IPS DF 4.7 (cell line): Measurements from ENCODE around the gene LTBP4.
A peak's percentile ranks its signal among the peaks of the same experiment; 100 is the strongest.

Source experiments
- DNase-seq: peaks from one replicate; pipeline ENCODE4 v3.0.0-alpha.2; 2013; ENCODE audit warnings: low spot score; ENCODE audit errors: extremely low read depth

The LTBP4 gene

DNA sequence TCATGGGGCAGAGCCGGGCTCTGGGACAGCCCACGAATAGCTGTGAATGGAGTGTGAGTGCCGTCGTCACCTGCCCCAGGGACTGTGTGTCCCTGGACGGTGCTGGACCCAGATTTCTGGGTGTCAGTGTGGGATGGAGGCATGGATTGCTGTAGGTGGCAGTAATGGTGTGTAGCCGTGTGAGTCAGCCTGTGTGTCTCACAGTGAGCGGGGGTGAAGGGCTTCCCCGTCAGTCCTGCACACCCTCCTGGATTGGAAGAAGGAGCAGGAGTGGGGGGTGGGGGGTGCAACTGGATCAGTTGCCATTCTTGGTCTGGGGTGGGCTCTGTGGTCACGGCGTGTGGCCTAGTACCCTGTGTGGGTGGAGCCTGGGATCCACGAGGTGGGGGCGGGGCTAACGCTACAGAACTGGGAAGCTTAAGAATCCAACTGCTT is 6.5 kb upstream of the LTBP4 start:
- DNase-seq: no peak

- no peak for DNase-seq
Measured at GRCh38 chr19:40596608-40597328, 4.4 kb upstream of the LTBP4 start.

GRCh38 chr19:40597329-40597838 is 3.8 kb upstream of the LTBP4 start:
- DNase-seq: no peak

GRCh38 chr19:40598121-40598917 is 2.9 kb upstream of the LTBP4 start:
- no peak for DNase-seq

- no peak for DNase-seq
Measured at GRCh38 chr19:40598918-40599307, 2.3 kb upstream of the LTBP4 start.

DNA sequence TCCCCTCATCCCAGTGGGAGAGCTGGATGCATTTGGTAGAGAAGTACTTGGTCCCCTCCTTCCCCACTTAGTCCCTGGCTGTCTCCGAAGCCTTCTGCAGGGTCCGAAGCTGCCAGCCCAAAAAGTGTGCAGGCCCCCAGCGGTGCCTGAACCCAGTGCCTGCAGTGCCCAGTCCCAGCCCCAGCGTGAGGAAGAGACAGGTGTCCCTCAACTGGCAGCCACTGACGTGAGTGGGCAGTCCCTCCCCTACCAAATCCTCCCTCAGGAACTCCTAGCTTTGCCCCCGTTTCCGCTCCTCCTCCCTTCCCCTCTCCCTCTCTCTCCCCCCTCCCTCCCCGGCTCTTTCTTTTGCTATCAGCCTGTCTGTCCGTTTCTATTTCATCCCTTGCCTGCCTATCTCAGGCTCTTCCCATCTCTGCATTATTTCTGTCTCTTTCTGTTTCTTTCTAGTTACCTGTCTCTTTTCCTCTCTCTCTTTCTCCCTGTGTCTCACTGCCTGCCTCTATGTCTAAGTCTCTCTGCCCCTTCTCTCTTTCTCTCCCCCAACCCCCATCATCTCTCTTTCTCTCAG is 1.8 kb upstream of the LTBP4 start:
- DNase-seq: no peak

GRCh38 chr19:40599902-40600569 is 1.1 kb upstream of the LTBP4 start:
- DNase-seq: no peak

- no peak for DNase-seq
Measured at GRCh38 chr19:40600570-40601133, 517 bp upstream of the LTBP4 start.

DNA sequence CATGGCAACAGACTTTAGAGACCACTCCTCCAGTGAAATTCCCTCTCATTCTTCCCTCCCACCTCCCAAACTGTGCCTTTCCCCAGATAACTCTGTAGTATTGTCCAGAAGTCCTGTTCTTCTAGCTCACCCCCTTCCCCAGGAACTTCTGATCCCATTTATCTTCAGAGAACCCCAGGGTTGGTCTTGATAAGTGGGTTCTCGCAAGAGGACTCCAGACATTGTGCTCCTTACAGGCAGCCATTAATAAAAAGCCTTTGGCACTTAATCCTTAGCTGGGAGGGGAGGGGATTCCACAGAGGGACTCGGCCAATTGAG is 1.9 kb downstream of the LTBP4 start:
- DNase-seq: no peak

- DNase-seq: no peak
Measured at GRCh38 chr19:40603389-40604170, 2.4 kb downstream of the LTBP4 start.

DNA sequence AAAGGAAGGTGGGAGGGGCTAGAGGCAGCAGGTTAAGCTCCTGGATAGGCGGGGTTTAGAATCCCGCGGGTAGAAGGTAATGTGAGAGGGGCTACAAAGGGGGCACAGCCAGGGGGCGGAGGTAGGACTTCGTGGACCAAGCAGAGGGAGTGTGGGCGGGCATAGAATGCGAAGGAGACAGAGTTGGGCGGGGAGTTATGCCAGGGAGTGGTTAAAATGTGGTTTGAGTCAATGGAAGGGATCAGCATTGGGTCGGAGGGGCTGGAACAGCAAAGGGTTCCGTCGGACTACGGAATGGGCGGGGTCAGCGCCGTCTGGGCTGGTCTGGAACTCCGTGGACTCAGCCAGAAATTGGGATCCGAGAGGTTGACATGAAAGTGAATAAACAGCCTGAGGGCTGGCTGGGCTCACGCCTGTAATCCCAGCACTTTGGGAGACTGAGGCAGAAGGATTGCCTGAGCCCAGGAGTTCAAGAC is 3.0 kb downstream of the LTBP4 start:
- DNase-seq: peak; percentile 97

DNA sequence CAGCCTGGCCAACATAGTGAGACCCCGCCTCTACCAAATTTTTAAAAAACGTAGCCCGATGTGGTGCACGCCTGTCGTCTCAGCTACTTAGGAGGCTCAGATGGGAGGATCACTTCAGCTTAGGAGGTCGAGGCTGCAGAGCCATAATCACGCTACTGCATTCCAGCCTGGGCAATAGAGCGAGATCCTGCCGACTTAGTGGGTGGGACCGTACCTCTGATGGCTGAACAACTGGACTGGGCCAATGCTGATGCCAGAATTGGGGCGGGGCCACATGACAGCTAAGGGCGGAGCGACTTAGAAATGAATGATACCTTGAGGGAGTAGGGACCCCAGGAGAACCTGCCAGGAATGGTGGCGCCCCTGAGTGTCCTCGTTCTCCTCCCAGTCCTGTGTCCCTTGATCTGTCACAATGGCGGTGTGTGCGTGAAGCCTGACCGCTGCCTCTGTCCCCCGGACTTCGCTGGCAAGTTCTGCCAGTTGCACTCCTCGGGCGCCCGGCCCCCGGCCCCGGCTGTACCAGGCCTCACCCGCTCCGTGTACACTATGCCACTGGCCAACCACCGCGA is 3.6 kb downstream of the LTBP4 start:
- DNase-seq: no peak

DNA sequence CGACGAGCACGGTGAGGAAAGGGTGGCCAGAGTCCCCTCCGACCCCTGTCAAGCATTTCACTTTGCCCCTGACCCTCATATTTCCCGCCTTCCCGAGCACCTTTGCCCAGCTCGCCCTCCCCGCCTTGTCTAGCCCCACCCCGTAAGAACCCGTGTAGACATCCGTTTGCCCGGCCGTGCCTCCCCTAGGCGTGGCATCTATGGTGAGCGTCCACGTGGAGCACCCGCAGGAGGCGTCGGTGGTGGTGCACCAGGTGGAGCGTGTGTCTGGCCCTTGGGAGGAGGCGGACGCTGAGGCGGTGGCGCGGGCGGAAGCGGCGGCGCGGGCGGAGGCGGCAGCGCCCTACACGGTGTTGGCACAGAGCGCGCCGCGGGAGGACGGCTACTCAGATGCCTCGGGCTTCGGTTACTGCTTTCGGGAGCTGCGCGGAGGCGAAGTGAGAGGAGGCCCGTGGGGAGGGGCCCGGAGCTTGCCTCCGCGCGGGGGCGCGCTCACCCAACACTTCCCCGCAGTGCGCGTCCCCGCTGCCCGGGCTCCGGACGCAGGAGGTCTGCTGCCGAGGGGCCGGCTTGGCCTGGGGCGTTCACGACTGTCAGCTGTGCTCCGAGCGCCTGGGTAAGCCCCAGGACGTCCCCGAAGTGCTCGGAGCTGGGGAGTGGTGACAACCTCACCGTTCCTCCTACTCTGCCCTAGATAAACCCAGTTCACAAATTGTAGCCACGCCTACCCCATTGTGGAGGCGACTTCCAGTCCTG is 4.2 kb downstream of the LTBP4 start:
- DNase-seq: no peak

- no peak for DNase-seq
Measured at GRCh38 chr19:40607311-40608239, 6.4 kb downstream of the LTBP4 start.

GRCh38 chr19:40608240-40608621 is 7.1 kb downstream of the LTBP4 start:
- no peak for DNase-seq

DNA sequence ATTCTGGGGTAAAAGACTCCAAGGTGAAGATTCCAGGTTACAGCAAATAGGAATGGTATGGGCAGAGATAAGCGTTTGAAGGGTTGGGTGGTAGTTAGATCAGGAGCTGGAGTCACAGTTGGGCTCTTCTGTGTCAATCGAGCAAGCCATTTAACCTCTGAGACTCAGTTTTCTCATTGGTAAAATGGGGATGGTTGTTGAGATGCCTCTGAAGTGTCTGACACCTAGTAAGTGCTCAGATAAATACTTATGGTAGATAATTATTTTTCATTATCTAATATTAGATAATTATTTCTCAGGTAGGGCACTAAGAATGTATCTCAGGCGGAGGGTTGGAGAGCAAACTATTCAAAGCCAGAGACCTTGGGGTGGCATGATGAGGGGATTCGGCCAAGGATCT is 7.8 kb downstream of the LTBP4 start:
- no peak for DNase-seq

GRCh38 chr19:40609561-40610395 is 8.6 kb downstream of the LTBP4 start:
- peak; percentile 69 for DNase-seq
